HG02970 (cell line): ENCODE measurements around the gene CNTLN.
"Not testable (repeated sequence)": the region's sequence is repeated elsewhere in the genome, so short reads cannot be mapped to it uniquely, and the experiment has no call there.

Experiments
- ATAC-seq: cut with Tn5 transposase; IDR thresholded peaks from one replicate; pipeline ENCODE4 v1.9.1; 2021; ENCODE audit warnings: mild to moderate bottlenecking, moderate library complexity, moderate number of reproducible peaks; ENCODE audit not compliant: unreplicated experiment, low FRiP score

The CNTLN gene

GRCh38 chr9:17291766-17292165, 156.9 kb downstream of the CNTLN start:
- no peak for ATAC-seq

GRCh38 chr9:17293685-17294084, 158.8 kb downstream of the CNTLN start:
- ATAC-seq, result no peak

GRCh38 chr9:17294822-17295624, 160.2 kb downstream of the CNTLN start:
- no peak for ATAC-seq

- no peak for ATAC-seq
These were observed 180.5 kb downstream of the CNTLN start for GRCh38 chr9:17315341-17315740.

GRCh38 chr9:17318821-17319320, 184.0 kb downstream of the CNTLN start:
- ATAC-seq, result no peak

- no peak for ATAC-seq
These were observed 185.0 kb downstream of the CNTLN start for GRCh38 chr9:17319864-17320263.

- no peak for ATAC-seq
These were observed 188.3 kb downstream of the CNTLN start for GRCh38 chr9:17322882-17323864.

GRCh38 chr9:17328331-17328730, 193.5 kb downstream of the CNTLN start:
- ATAC-seq, result no peak

- no peak for ATAC-seq
These were observed 195.3 kb downstream of the CNTLN start for GRCh38 chr9:17330097-17330496.

- ATAC-seq, result no peak
These were observed 197.3 kb downstream of the CNTLN start for GRCh38 chr9:17332115-17332514.

- ATAC-seq, result no peak
These were observed 204.3 kb downstream of the CNTLN start for GRCh38 chr9:17339156-17339555.

- ATAC-seq, result no peak
These were observed 207.9 kb downstream of the CNTLN start for GRCh38 chr9:17342696-17343095.

- no peak for ATAC-seq
These were observed 215.0 kb downstream of the CNTLN start for GRCh38 chr9:17349831-17350230.

- not testable (repeated sequence) for ATAC-seq
These were observed 219.2 kb downstream of the CNTLN start for GRCh38 chr9:17354006-17354405.

GRCh38 chr9:17361378-17361777, 226.5 kb downstream of the CNTLN start:
- no peak for ATAC-seq

GRCh38 chr9:17367035-17367434, 232.2 kb downstream of the CNTLN start:
- no peak for ATAC-seq

- no peak for ATAC-seq
These were observed 245.5 kb downstream of the CNTLN start for GRCh38 chr9:17380126-17380861.

GRCh38 chr9:17387565-17387964, 252.7 kb downstream of the CNTLN start:
- ATAC-seq, result no peak

- no peak for ATAC-seq
These were observed 254.2 kb downstream of the CNTLN start for GRCh38 chr9:17389026-17389425.

GRCh38 chr9:17394881-17395510, 260.2 kb downstream of the CNTLN start:
- no peak for ATAC-seq
